ENCODE results near the gene CRADD. TPM values are rescaled to one million over a fixed set of nuclear protein-coding genes. Genes with fewer than 3 reads are reported as not detected.

CRADD gene
- polyA plus RNA-seq, 1 of the 3 experiments (the other 2 are of a cell fraction) = 13.6 TPM

- POLR2A ChIA-PET = no interaction called here
- 94% methylated on average over 3 of the region's 3 CpGs for WGBS (ENCODE audit: low lambda C conversion rate)
- no peaks in the 10 kb centered on the region for H3K9me2 ChIP-seq
Observed at GRCh38 chr12:93762912-93763553, 85.9 kb downstream of the CRADD start.

GRCh38 chr12:93763746-93764147 lies 86.6 kb downstream of the CRADD start:
- Histone ChIP-seq H3K4me1 (ENCODE audit: control insufficient read depth in 1 of 2, insufficient read depth in 2 of 2, low read depth in 1 of 2, low read length in 1 of 2) (peaks cover 3 to 21% of the 10 kb centered on the region in 2 experiments; a peak in 3 of 4 replicates), H3K27me3 (ENCODE audit: insufficient read depth) (no peaks in the 10 kb centered on the region), H3K79me2 (ENCODE audit: insufficient read depth) (peaks cover 5% of the 10 kb centered on the region; the same call in 1 of the 2 replicates), H3K4me2 (no peak overlapping the region), H3K4me3 (ENCODE audit: low read depth in 2 of 2, low read length in 1 of 2) (no peak overlapping the region), H3K9me3 (no peaks in the 10 kb centered on the region), H3F3A (replicated peaks; ENCODE audit: insufficient read depth) (peaks cover 12% of the 10 kb centered on the region), H3K27ac (ENCODE audit: low read depth in 2 of 2, low read length in 1 of 2) (no peak overlapping the region), H4K20me1 (ENCODE audit: insufficient read depth) (no peaks in the 10 kb centered on the region), H3K9me2 (no peaks in the 10 kb centered on the region), H3K36me3 (replicated peaks in 1 of 2; ENCODE audit: control insufficient read depth in 1 of 2, insufficient read depth in 2 of 2, low read length in 1 of 2) (no peaks in the 10 kb centered on the region), H3K9ac (no peak overlapping the region), H2AFZ (ENCODE audit: low read depth) (no peak overlapping the region)
- ChIA-PET POLR2A (no interaction called here), CTCF (interaction anchor here (2.6 to 7.8 kb wide), 3 partner anchors 194 to 338 kb away, joined by 10 to 128 read pairs (median 10); no protein-coding TSS in a partner anchor)
- no peak for TF ChIP-seq USF2 (IDR thresholded peaks at IDR 0.05; ENCODE audit: borderline replicate concordance, low read depth, low read length)
- TF ChIP-seq RAD21 (IDR thresholded peaks at IDR 0.05; ENCODE audit: low read length) = peak; percentile 43
- WGBS (ENCODE audit: low lambda C conversion rate) = 89% methylated on average over 3 of the region's 3 CpGs
- DNase-seq = no peak

More at GRCh38 chr12:93762912-93763553, 85.9 kb downstream of the CRADD start:
- no peak overlapping the region for H3K4me2 ChIP-seq
- H4K20me1 ChIP-seq (ENCODE audit: insufficient read depth) = no peaks in the 10 kb centered on the region
- no peaks in the 10 kb centered on the region for H3K36me3 ChIP-seq (replicated peaks in 1 of 2; ENCODE audit: control insufficient read depth in 1 of 2, insufficient read depth in 2 of 2, low read length in 1 of 2)
- H3K9ac ChIP-seq = no peak overlapping the region
- peaks cover 3 to 14% of the 10 kb centered on the region in 2 experiments; a peak in 3 of 4 replicates for H3K4me1 ChIP-seq (ENCODE audit: control insufficient read depth in 1 of 2, insufficient read depth in 2 of 2, low read depth in 1 of 2, low read length in 1 of 2)
- no peak for TF ChIP-seq TEAD4 (IDR thresholded peaks at IDR 0.05; ENCODE audit: borderline replicate concordance, insufficient read depth)
- no peak for TF ChIP-seq EZH2phosphoT487 (IDR thresholded peaks at IDR 0.05; ENCODE audit: borderline replicate concordance, low read depth)
- TF ChIP-seq SMC3 (IDR thresholded peaks at IDR 0.05; ENCODE audit: low read depth, low read length) = no peak
- no peak for TF ChIP-seq TAF1 (IDR thresholded peaks at IDR 0.05; ENCODE audit: borderline replicate concordance, low read depth, low read length)
- no peaks in the 10 kb centered on the region for H3K27me3 ChIP-seq (ENCODE audit: insufficient read depth)
- H3K4me3 ChIP-seq (ENCODE audit: low read depth in 2 of 2, low read length in 1 of 2) = no peak overlapping the region
- no peaks in the 10 kb centered on the region for H3K9me3 ChIP-seq
- H2AFZ ChIP-seq (ENCODE audit: low read depth) = no peak overlapping the region
- H3F3A ChIP-seq (replicated peaks; ENCODE audit: insufficient read depth) = peaks cover 12% of the 10 kb centered on the region
- no peak overlapping the region for H3K27ac ChIP-seq (ENCODE audit: low read depth in 2 of 2, low read length in 1 of 2)
- CTCF ChIA-PET = interaction anchor here (1.6 to 2.8 kb wide), 5 partner anchors 12 to 339 kb away, joined by 5 to 10 read pairs (median 9); no protein-coding TSS in a partner anchor
- peaks cover 5% of the 10 kb centered on the region; the same call in 1 of the 2 replicates for H3K79me2 ChIP-seq (ENCODE audit: insufficient read depth)
- DNase-seq = no peak

- Histone ChIP-seq H3K4me2 (no peak overlapping the region), H3K27ac (ENCODE audit: low read depth in 2 of 2, low read length in 1 of 2) (no peak overlapping the region), H3K4me3 (ENCODE audit: low read depth in 2 of 2, low read length in 1 of 2) (no peak overlapping the region), H4K20me1 (ENCODE audit: insufficient read depth) (no peaks in the 10 kb centered on the region), H3K27me3 (ENCODE audit: insufficient read depth) (no peaks in the 10 kb centered on the region), H3K36me3 (replicated peaks in 1 of 2; ENCODE audit: control insufficient read depth in 1 of 2, insufficient read depth in 2 of 2, low read length in 1 of 2) (no peaks in the 10 kb centered on the region), H3K79me2 (ENCODE audit: insufficient read depth) (no peaks in the 10 kb centered on the region), H3K9ac (no peak overlapping the region), H2AFZ (ENCODE audit: low read depth) (no peak overlapping the region), H3K9me3 (no peaks in the 10 kb centered on the region), H3K9me2 (no peaks in the 10 kb centered on the region), H3K4me1 (ENCODE audit: control insufficient read depth in 1 of 2, insufficient read depth in 2 of 2, low read depth in 1 of 2, low read length in 1 of 2) (peaks cover 0 to 21% of the 10 kb centered on the region in 2 experiments; a peak in 3 of 4 replicates), H3F3A (replicated peaks; ENCODE audit: insufficient read depth) (peaks cover 12% of the 10 kb centered on the region)
- DNase-seq = no peak
- 81% methylated on average over 2 of the region's 2 CpGs for WGBS (ENCODE audit: low lambda C conversion rate)
- POLR2A ChIA-PET = interaction anchor here (0.6 kb wide), 1 partner anchor 120 kb away, joined by 3 read pairs; no protein-coding TSS in a partner anchor
- CTCF ChIA-PET = interaction anchor here (0.5 to 7.8 kb wide), 24 partner anchors 13 to 345 kb away, joined by 3 to 128 read pairs (median 5); partner anchors contain the start of gene SOCS2
- no peak for TF ChIP-seq CHD2 (IDR thresholded peaks at IDR 0.05; ENCODE audit: low read length, partially characterized antibody)
- TF ChIP-seq USF1 (IDR thresholded peaks at IDR 0.05; ENCODE audit: borderline replicate concordance, low read depth) = no peak
- TF ChIP-seq NFIC (IDR thresholded peaks at IDR 0.05; ENCODE audit: borderline replicate concordance) = no peak
- no peak for TF ChIP-seq GATA2 (CRISPR knock-in tag; IDR thresholded peaks at IDR 0.05)
- TF ChIP-seq REST (IDR thresholded peaks at IDR 0.05; ENCODE audit: low read depth, low read length) = no peak
- no peak for TF ChIP-seq YY1 (IDR thresholded peaks at IDR 0.05; ENCODE audit: low read depth)
- TF ChIP-seq RCOR1 (IDR thresholded peaks at IDR 0.05; ENCODE audit: low read length) = no peak
- TF ChIP-seq TEAD4 (IDR thresholded peaks at IDR 0.05; ENCODE audit: borderline replicate concordance, insufficient read depth) = no peak
Observed at GRCh38 chr12:93766371-93766770, 89.2 kb downstream of the CRADD start.
